H1 (cell line): ENCODE data around the gene REPS2. TPM values are rescaled to one million over a fixed set of nuclear protein-coding genes. Genes with fewer than 3 reads are reported as not detected.

Experiments
- CTCF ChIA-PET: fragments of 300-600 bp; sonication (Branson Sonifier 250); formaldehyde crosslinking; loops from one replicate; lab custom pipeline; 2021; ENCODE audit not compliant: partially characterized antibody; lab: Charles Lee
- POLR2A ChIA-PET: fragments of 300-600 bp; sonication (Branson Sonifier 250); formaldehyde crosslinking; loops from one replicate; lab custom pipeline; 2021; ENCODE audit warnings: inconsistent platforms; ENCODE audit not compliant: partially characterized antibody; lab: Charles Lee
- DNase-seq, 2 experiments: peaks; one replicate each; pipeline versions ENCODE4 v3.0.0 to v3.0.0-alpha.2; 2010 to 2022; ENCODE audit warnings: low spot score in 2 of 2, low read depth in 1 of 2, mixed read lengths in 1 of 2
- FAIRE-seq: peaks from 2 replicates; lab custom pipeline; 2011; peaks lifted over from hg19 to GRCh38; lab: Jason Lieb, UNC
- H2AFZ ChIP-seq: 2 replicates; pipeline ENCODE4 v1.8.1; 2012; ENCODE audit warnings: low read length, inconsistent platforms
- H2AK5ac ChIP-seq: 2 replicates; pipeline ENCODE4 v1.6.1; 2013; ENCODE audit warnings: low read depth, low read length
- H2BK120ac ChIP-seq: replicated peaks from 2 replicates; pipeline ENCODE3; 2013; ENCODE audit warnings: low read depth, low read length, inconsistent platforms
- H2BK12ac ChIP-seq: 2 replicates; pipeline ENCODE4 v1.6.1; 2013; ENCODE audit warnings: low read depth, low read length
- H2BK15ac ChIP-seq: 2 replicates; pipeline ENCODE4 v1.6.1; 2013; ENCODE audit warnings: low read length
- H2BK20ac ChIP-seq: 2 replicates; pipeline ENCODE4 v1.6.1; 2013; ENCODE audit warnings: low read length
- H2BK5ac ChIP-seq: 2 replicates; pipeline ENCODE4 v1.6.1; 2013; ENCODE audit warnings: low read depth, low read length
- H3K14ac ChIP-seq: 2 replicates; pipeline ENCODE4 v1.6.1; 2013; ENCODE audit warnings: inconsistent platforms; ENCODE audit not compliant: insufficient read length
- H3K18ac ChIP-seq: 2 replicates; pipeline ENCODE4 v1.6.1; 2013; ENCODE audit warnings: low read length; ENCODE audit errors: extremely low read depth
- H3K23ac ChIP-seq: 2 replicates; pipeline ENCODE4 v1.6.1; 2013; ENCODE audit warnings: inconsistent platforms; ENCODE audit not compliant: insufficient read length
- H3K23me2 ChIP-seq: 2 replicates; pipeline ENCODE4 v1.6.1; 2013; ENCODE audit warnings: low read depth, low read length
- H3K27ac ChIP-seq: 2 replicates; pipeline ENCODE4 v1.6.1; 2011; ENCODE audit warnings: low read depth, low read length, inconsistent platforms
- H3K27me3 ChIP-seq, 4 experiments: replicated peaks in 1 of 4; 1 replicate in 1 of 4; 2 replicates in 3 of 4; pipeline versions ENCODE4 v1.6.1 to v1.8.1; 2011 to 2013; ENCODE audit warnings: low read length in 3 of 4, mild to moderate bottlenecking in 3 of 4, inconsistent platforms in 2 of 4, mixed read lengths in 2 of 4, moderate library complexity in 1 of 4; ENCODE audit not compliant: control insufficient read depth in 3 of 4, insufficient read depth in 3 of 4; ENCODE audit errors: extremely low read depth in 1 of 4
- H3K36me3 ChIP-seq, 4 experiments: 2 replicates each; pipeline versions ENCODE4 v1.6.1 to v1.8.1; 2011 to 2013; ENCODE audit warnings: mild to moderate bottlenecking in 4 of 4, low read length in 3 of 4, moderate library complexity in 2 of 4, control low read depth in 1 of 4, inconsistent platforms in 1 of 4; ENCODE audit not compliant: insufficient read depth in 4 of 4, control insufficient read depth in 2 of 4
- H3K4ac ChIP-seq: replicated peaks from 2 replicates; pipeline ENCODE3; 2013; ENCODE audit warnings: low read length, low read depth, mixed read lengths, inconsistent platforms; ENCODE audit not compliant: insufficient read length
- H3K4me1 ChIP-seq, 4 experiments: replicated peaks in 1 of 4; 1 replicate in 1 of 4; 2 replicates in 3 of 4; pipeline versions ENCODE4 v1.6.1 to v1.8.1; 2011 to 2013; ENCODE audit warnings: low read length in 3 of 4, inconsistent platforms in 2 of 4, mixed read lengths in 1 of 4; ENCODE audit not compliant: insufficient read depth in 4 of 4, control insufficient read depth in 3 of 4
- H3K4me2 ChIP-seq, 2 experiments: 2 replicates each; pipeline versions ENCODE4 v1.6.1 to v1.8.1; 2011 to 2013; ENCODE audit warnings: low read depth in 2 of 2, low read length in 2 of 2, control low read depth in 1 of 2, inconsistent platforms in 1 of 2, mild to moderate bottlenecking in 1 of 2; ENCODE audit not compliant: insufficient read depth in 1 of 2
- H3K4me3 ChIP-seq, 4 experiments: fragments of 200-600, 300-600 bp in 1 of 4; sonication (generic), shearing (Covaris generic), sonication (Bioruptor Twin) in 1 of 4; 2 replicates each; pipeline versions ENCODE4 v1.5.1 to v1.8.1; 2011 to 2016; ENCODE audit warnings: low read length in 4 of 4, low read depth in 3 of 4, control low read depth in 2 of 4, inconsistent platforms in 2 of 4, mild to moderate bottlenecking in 2 of 4, mixed read lengths in 1 of 4, moderate library complexity in 1 of 4; ENCODE audit not compliant: insufficient read depth in 2 of 4; ENCODE audit errors: extremely low read depth in 1 of 4
- H3K56ac ChIP-seq: replicated peaks from 2 replicates; pipeline ENCODE3; 2013; ENCODE audit warnings: low read depth, mild to moderate bottlenecking, mixed read lengths, low read length, inconsistent platforms; ENCODE audit not compliant: insufficient read length
- H3K79me1 ChIP-seq: 2 replicates; pipeline ENCODE4 v1.6.1; 2013; ENCODE audit warnings: low read depth, low read length, control low read depth
- H3K79me2 ChIP-seq, 2 experiments: 2 replicates each; pipeline versions ENCODE4 v1.6.1 to v1.8.1; 2012 to 2013; ENCODE audit warnings: low read length in 2 of 2, mild to moderate bottlenecking in 2 of 2, inconsistent platforms in 1 of 2; ENCODE audit not compliant: insufficient read depth in 2 of 2, control insufficient read depth in 1 of 2
- H3K9ac ChIP-seq, 4 experiments: replicated peaks in 1 of 4; 1 replicate in 1 of 4; 2 replicates in 3 of 4; pipeline versions ENCODE4 v1.6.1 to v1.8.1; 2011 to 2013; ENCODE audit warnings: low read depth in 3 of 4, low read length in 3 of 4, control low read depth in 2 of 4, mild to moderate bottlenecking in 2 of 4, moderate library complexity in 2 of 4, inconsistent platforms in 1 of 4; ENCODE audit errors: extremely low read depth in 1 of 4
- H3K9me3 ChIP-seq, 2 experiments: 2 replicates each; pipeline versions ENCODE4 v1.6.1 to v1.8.1; 2012 to 2013; ENCODE audit warnings: mild to moderate bottlenecking in 2 of 2, moderate library complexity in 2 of 2, control low read depth in 1 of 2, inconsistent platforms in 1 of 2, low read depth in 1 of 2, low read length in 1 of 2, mixed read lengths in 1 of 2; ENCODE audit not compliant: insufficient read depth in 2 of 2
- H4K20me1 ChIP-seq, 2 experiments: replicated peaks in 1 of 2; 2 replicates each; pipeline versions ENCODE3 to v1.8.1; 2011 to 2013; ENCODE audit warnings: inconsistent platforms in 2 of 2, low read length in 2 of 2, mild to moderate bottlenecking in 1 of 2; ENCODE audit not compliant: insufficient read depth in 2 of 2, control insufficient read depth in 1 of 2
- H4K5ac ChIP-seq: 2 replicates; pipeline ENCODE4 v1.6.1; 2013; ENCODE audit warnings: low read length, low read depth, mixed read lengths, inconsistent platforms; ENCODE audit not compliant: insufficient read length
- H4K8ac ChIP-seq: 2 replicates; pipeline ENCODE4 v1.8.0; 2013; ENCODE audit warnings: mild to moderate bottlenecking, moderate library complexity, low read length, inconsistent platforms; ENCODE audit not compliant: insufficient read depth; ENCODE audit errors: extremely low read depth
- H4K91ac ChIP-seq: replicated peaks from 2 replicates; pipeline ENCODE3; 2013; ENCODE audit warnings: low read length, mixed read lengths, inconsistent platforms; ENCODE audit not compliant: insufficient read length
- BACH1 ChIP-seq: IDR thresholded peaks from 2 replicates; pipeline ENCODE4 v1.6.1; 2012; ENCODE audit warnings: low read length, improper control_type of control experiment
- BRCA1 ChIP-seq: IDR thresholded peaks from 2 replicates; pipeline ENCODE4 v1.6.1; 2012; ENCODE audit warnings: low read depth, low read length, improper control_type of control experiment
- CHD1 ChIP-seq: IDR thresholded peaks from 2 replicates; pipeline ENCODE4 v1.6.1; 2012; ENCODE audit warnings: low read depth, low read length, improper control_type of control experiment
- JUN ChIP-seq: IDR thresholded peaks from 2 replicates; pipeline ENCODE4 v1.6.1; 2011; ENCODE audit warnings: low read depth, mild to moderate bottlenecking, improper control_type of control experiment, low read length
- JUND ChIP-seq: IDR thresholded peaks from 2 replicates; pipeline ENCODE4 v1.6.1; 2011; ENCODE audit warnings: mild to moderate bottlenecking, improper control_type of control experiment, low read length
- RBBP5 ChIP-seq: IDR thresholded peaks from 2 replicates; pipeline ENCODE4 v1.7.1; 2012; ENCODE audit warnings: low read depth, mild to moderate bottlenecking, inconsistent platforms, low read length, moderate library complexity, borderline replicate concordance
- TAF1 ChIP-seq: IDR thresholded peaks from 2 replicates; pipeline ENCODE4 v1.6.1; 2011; ENCODE audit warnings: mild to moderate bottlenecking, low read depth, low read length
- TBP ChIP-seq: IDR thresholded peaks from 2 replicates; pipeline ENCODE4 v1.6.1; 2011; ENCODE audit warnings: low read depth, low read length, improper control_type of control experiment
- TCF12 ChIP-seq: IDR thresholded peaks from 2 replicates; pipeline ENCODE4 v1.6.1; 2011; ENCODE audit warnings: low read depth, mild to moderate bottlenecking, low read length
- TEAD4 ChIP-seq: IDR thresholded peaks from 2 replicates; pipeline ENCODE4 v1.6.1; 2012; ENCODE audit warnings: low read depth, low read length, inconsistent platforms, mixed read lengths
- WGBS, 2 experiments: shearing (Covaris generic) in 1 of 2; methylation state at CpG; one replicate each; pipeline versions ENCODE4 v1.1.6 to v1.1.7; 2013 to 2015; ENCODE audit warnings: low lambda C conversion rate in 2 of 2, mixed read lengths in 2 of 2, inconsistent platforms in 1 of 2, low coverage in 1 of 2, missing lambda C conversion rate in 1 of 2; ENCODE audit not compliant: insufficient replicate concordance in 2 of 2, insufficient coverage in 1 of 2, insufficient read length in 1 of 2; ENCODE audit errors: extremely low coverage in 1 of 2, missing lambda C conversion rate in 1 of 2; 5-methylcytosine and 5-hydroxymethylcytosine counted together
- long read RNA-seq, 2 experiments: library from RNA in 1 of 2; library from capped mRNA in 1 of 2; stranded (forward); transcript quantifications; one replicate each; pipeline ENCODE4 v2.0.0, GENCODE V29; 2021; ENCODE audit warnings: inconsistent platforms in 1 of 2
- polyA minus RNA-seq, 3 experiments: library from RNA; depleted of rRNA, polyadenylated mRNA; stranded (reverse); fragments of >200 nt; gene quantifications; 1 replicate in 2 of 3; 2 replicates in 1 of 3; pipeline ENCODE4 v1.2.3, GENCODE V29; 2011
- polyA plus RNA-seq, 7 experiments: library from polyadenylated mRNA; depleted of rRNA in 3 of 7; stranded (reverse) in 5 of 7; unstranded in 2 of 7; fragments of >200 nt in 5 of 7; fragments of 200-250 nt in 2 of 7; gene quantifications; 1 replicate in 5 of 7; 2 replicates in 1 of 7; 4 replicates in 1 of 7; pipeline versions ENCODE4 v1.2.1 to v1.2.3, GENCODE V29; 2011 to 2013; ENCODE audit warnings: missing spikeins in 2 of 7, mixed read lengths in 2 of 7
- total RNA-seq: library from RNA; stranded (reverse); fragmentation: NEBNext Ultra II Directional; extraction: Animal tissue kit (Norgen Biotek cat#: 25700); gene quantifications from 2 replicates; pipeline ENCODE4 v1.2.1, GENCODE V29; 2021
- TF ChIP-seq, protein P1 (sequence below): IDR thresholded peaks from 2 replicates; pipeline ENCODE4 v1.6.1; 2012; ENCODE audit warnings: inconsistent platforms

The REPS2 gene
- total RNA-seq (3.3 and 4.3 TPM in 2 replicates), polyA plus RNA-seq (2011; rRNA removed) (0.79 and 1.3 TPM in 2 replicates), polyA minus RNA-seq (2011; rRNA and poly(A)+ RNA removed) (2.6 and 5.8 TPM in 2 replicates)
- 1.0 TPM for polyA plus RNA-seq (2011; cell fraction: cytosol; rRNA removed)
- 1.1 TPM for polyA plus RNA-seq (2011; cell fraction: nucleus; rRNA removed)
- 1.8 to 2.9 TPM (median 2.2 TPM) in 4 replicates for polyA plus RNA-seq (2012, experiment 1 of 2)
- polyA plus RNA-seq (2012, experiment 2 of 2) = 1.7 TPM
- 1.0 TPM for polyA plus RNA-seq (2013, experiment 1 of 2)
- 0.98 TPM for polyA plus RNA-seq (2013, experiment 2 of 2)
- 4.4 TPM for polyA minus RNA-seq (2011; cell fraction: cytosol; rRNA and poly(A)+ RNA removed)
- polyA minus RNA-seq (2011; cell fraction: nucleus; rRNA and poly(A)+ RNA removed) = 2.1 TPM
- long read RNA-seq, experiment 1 = 0 reads
- long read RNA-seq, experiment 2 = 0 reads

DNA sequence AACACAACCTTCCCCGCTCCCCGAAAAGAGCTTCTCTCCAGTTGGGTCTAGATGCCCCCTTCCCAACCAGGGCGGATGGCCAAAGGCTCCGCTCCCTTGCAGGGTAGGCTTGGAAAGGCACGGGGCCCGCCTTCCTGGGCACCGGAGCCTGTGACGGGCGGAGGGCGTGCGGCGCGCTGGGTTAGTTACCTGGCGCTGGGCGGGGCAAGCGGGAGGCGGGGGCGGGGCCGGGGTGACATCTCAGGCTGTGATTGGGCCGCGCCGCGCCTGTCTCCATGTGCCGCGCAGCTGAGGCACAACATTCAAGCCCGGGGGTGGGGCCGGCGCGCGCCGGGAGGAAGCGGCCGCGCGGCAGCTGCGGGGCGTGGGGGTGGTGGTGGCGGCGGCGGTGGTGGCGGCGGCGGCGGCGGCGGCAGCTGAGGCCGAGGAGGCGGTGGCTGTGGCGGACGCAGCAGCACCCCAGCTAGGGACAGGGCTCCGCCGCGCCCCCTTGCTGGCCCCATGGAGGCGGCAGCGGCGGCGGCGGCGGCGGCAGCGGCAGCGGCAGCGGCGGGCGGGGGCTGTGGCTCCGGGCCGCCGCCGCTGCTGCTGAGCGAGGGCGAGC, at the start of gene REPS2:
TSS of gene REPS2 (plus strand) at position 298 of the 604 bp plus-strand sequence. CDS start at position 502, 204 bp downstream.
- ChIA-PET POLR2A (interaction anchor here (1.2 kb wide), 1 partner anchor 17 kb away, joined by 6 read pairs; no protein-coding TSS in a partner anchor), CTCF (interaction anchor here (1.1 to 1.5 kb wide), 2 partner anchors 54 to 64 kb away, joined by 3 to 6 read pairs; no protein-coding TSS in a partner anchor)
- Histone ChIP-seq H2AFZ (peak within 1 kb of the TSS; percentile 90), H3K27me3 (peaks cover 0 to 12% (median 5%) of the 10 kb centered on the region in 4 experiments; a peak in 4 of 7 replicates), H3K79me1 (no peaks in the 10 kb centered on the region), H2BK20ac (no peak within 1 kb of the TSS), H4K8ac (no peak within 1 kb of the TSS), H4K5ac (no peak within 1 kb of the TSS), H2BK15ac (no peak within 1 kb of the TSS), H3K56ac (no peak within 1 kb of the TSS), H2AK5ac (no peak within 1 kb of the TSS), H3K23ac (no peak within 1 kb of the TSS), H3K36me3 (no peaks in the 10 kb centered on the region), H3K4ac (no peak within 1 kb of the TSS), H2BK12ac (no peak within 1 kb of the TSS), H3K4me2 (peak within 1 kb of the TSS; percentile 56 to 86), H3K4me1 (no peaks in the 10 kb centered on the region), H3K14ac (no peak within 1 kb of the TSS), H3K9me3 (no peaks in the 10 kb centered on the region), H3K18ac (no peak within 1 kb of the TSS), H3K9ac (peak within 1 kb of the TSS in 2 of 4 experiments; percentile 14 to 30; a peak in 2 of 7 replicates), H2BK5ac (no peak within 1 kb of the TSS), H2BK120ac (no peak within 1 kb of the TSS), H4K20me1 (no peaks in the 10 kb centered on the region), H3K4me3 (peak within 1 kb of the TSS; percentile 47 to 63 (median 56)), H3K27ac (no peak within 1 kb of the TSS), H3K79me2 (no peaks in the 10 kb centered on the region), H3K23me2 (peaks cover 4% of the 10 kb centered on the region; the same call in 1 of the 2 replicates), H4K91ac (no peak within 1 kb of the TSS)
- TF ChIP-seq JUND = no peak
- TF ChIP-seq RBBP5 = no peak
- TF ChIP-seq TCF12 = no peak
- no peak for TF ChIP-seq CHD1
- no peak for TF ChIP-seq TEAD4
- TF ChIP-seq JUN = no peak
- TF ChIP-seq TAF1 = peak; percentile 39; the same call in 1 of the 2 replicates
- peak; percentile 66; the same call in 1 of the 2 replicates for TF ChIP-seq TBP
- no peak for TF ChIP-seq BRCA1
- TF ChIP-seq, protein P1, sequence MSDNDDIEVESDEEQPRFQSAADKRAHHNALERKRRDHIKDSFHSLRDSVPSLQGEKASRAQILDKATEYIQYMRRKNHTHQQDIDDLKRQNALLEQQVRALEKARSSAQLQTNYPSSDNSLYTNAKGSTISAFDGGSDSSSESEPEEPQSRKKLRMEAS = peak; percentile 47; the same call in 1 of the 2 replicates
- TF ChIP-seq BACH1 = no peak
- no CpG with 5 or more reads among the region's 71 CpGs for WGBS, 2 experiments
- FAIRE-seq = no peak
- DNase-seq = peak; percentile 49 to 78
